Frontal cortex (tissue), 1 donor: ENCODE results near the gene ADORA1. TPM values are rescaled to one million over a fixed set of nuclear protein-coding genes. Genes with fewer than 3 reads are reported as not detected.

Experiments
- total RNA-seq: library from RNA; depleted of rRNA; stranded (reverse); fragments of >200 nt; gene quantifications from one replicate; pipeline ENCODE4 v1.2.3, GENCODE V29; 2014

The ADORA1 gene
- total RNA-seq, 1 donor from 2014 or later, result 11.0 TPM

Other genes starting within 250 kb of the ADORA1 start
- gene RABIF, start 238.6 kb upstream of the ADORA1 start, total RNA-seq, result 15.5 TPM
- 43.6 TPM for gene KLHL12, start 200.5 kb upstream of the ADORA1 start, total RNA-seq
- gene ADIPOR1, start 169.4 kb upstream of the ADORA1 start, total RNA-seq, result 51.4 TPM
- 21.2 TPM for gene CYB5R1, start 160.5 kb upstream of the ADORA1 start, total RNA-seq
- 147 TPM for gene TMEM183A, start 120.4 kb upstream of the ADORA1 start, total RNA-seq
- gene PPFIA4, start 101.2 kb upstream of the ADORA1 start, total RNA-seq, result 12.6 TPM
- gene MYOG, start 41.7 kb upstream of the ADORA1 start, total RNA-seq, result under 0.01 TPM
- gene MYBPH, start 48.1 kb downstream of the ADORA1 start, total RNA-seq, result not detected
- gene CHI3L1, start 59.0 kb downstream of the ADORA1 start, total RNA-seq, result not detected
- 1.6 TPM for gene CHIT1, start 101.9 kb downstream of the ADORA1 start, total RNA-seq
- 5.3 TPM for gene BTG2, start 177.8 kb downstream of the ADORA1 start, total RNA-seq
- 1.6 TPM for gene FMOD, start 223.4 kb downstream of the ADORA1 start, total RNA-seq